Measurements from ENCODE around the gene CCDC85C.

- TF ChIP-seq CTCF (conservative IDR thresholded peaks at IDR 0.05; ENCODE audit: low read depth, low read length): no peak
- no peak for TF ChIP-seq RAD21 (IDR thresholded peaks at IDR 0.05; ENCODE audit: low read length)
- TF ChIP-seq RFX5 (IDR thresholded peaks at IDR 0.05; ENCODE audit: low read depth, low read length): no peak
- TF ChIP-seq CEBPB (IDR thresholded peaks at IDR 0.05; ENCODE audit: low read depth, low read length): no peak
- TF ChIP-seq POLR2A (IDR thresholded peaks at IDR 0.05; ENCODE audit: low read depth, low read length): no peak
- no peak for TF ChIP-seq RCOR1 (IDR thresholded peaks at IDR 0.05; ENCODE audit: insufficient replicate concordance, low read length)
- TF ChIP-seq SMC3 (IDR thresholded peaks at IDR 0.05; ENCODE audit: low read depth, low read length): no peak
These were observed 23.1 kb upstream of the CCDC85C start for GRCh38 chr14:99627100-99627499.
